Cardiac septum (tissue), 1 donor: ENCODE data around the gene NHERF1. TPM values are rescaled to one million over a fixed set of nuclear protein-coding genes. Genes with fewer than 3 reads are reported as not detected.

ENCODE experiments used
- DNase-seq: peaks from one replicate; pipeline ENCODE4 v3.0.0-alpha.2; 2020; ENCODE audit warnings: low spot score
- intact Hi-C: fragments of 100-400 bp; cut with DNase I; formaldehyde crosslinking; loops from one replicate; pipeline ENCODE4 v1.14.0; 2022
- total RNA-seq: library from RNA; stranded (reverse); fragmentation: NEBNext Ultra II Directional; extraction: Animal tissue kit (Norgen Biotek cat#: 25700); gene quantifications from one replicate; pipeline ENCODE4 v1.2.1, GENCODE V29; 2021
- donor health status: DM: no; HTN: no; CAD: no.

The NHERF1 gene
- total RNA-seq, 1 donor from 2014 or later, result 10.1 TPM

DNA sequence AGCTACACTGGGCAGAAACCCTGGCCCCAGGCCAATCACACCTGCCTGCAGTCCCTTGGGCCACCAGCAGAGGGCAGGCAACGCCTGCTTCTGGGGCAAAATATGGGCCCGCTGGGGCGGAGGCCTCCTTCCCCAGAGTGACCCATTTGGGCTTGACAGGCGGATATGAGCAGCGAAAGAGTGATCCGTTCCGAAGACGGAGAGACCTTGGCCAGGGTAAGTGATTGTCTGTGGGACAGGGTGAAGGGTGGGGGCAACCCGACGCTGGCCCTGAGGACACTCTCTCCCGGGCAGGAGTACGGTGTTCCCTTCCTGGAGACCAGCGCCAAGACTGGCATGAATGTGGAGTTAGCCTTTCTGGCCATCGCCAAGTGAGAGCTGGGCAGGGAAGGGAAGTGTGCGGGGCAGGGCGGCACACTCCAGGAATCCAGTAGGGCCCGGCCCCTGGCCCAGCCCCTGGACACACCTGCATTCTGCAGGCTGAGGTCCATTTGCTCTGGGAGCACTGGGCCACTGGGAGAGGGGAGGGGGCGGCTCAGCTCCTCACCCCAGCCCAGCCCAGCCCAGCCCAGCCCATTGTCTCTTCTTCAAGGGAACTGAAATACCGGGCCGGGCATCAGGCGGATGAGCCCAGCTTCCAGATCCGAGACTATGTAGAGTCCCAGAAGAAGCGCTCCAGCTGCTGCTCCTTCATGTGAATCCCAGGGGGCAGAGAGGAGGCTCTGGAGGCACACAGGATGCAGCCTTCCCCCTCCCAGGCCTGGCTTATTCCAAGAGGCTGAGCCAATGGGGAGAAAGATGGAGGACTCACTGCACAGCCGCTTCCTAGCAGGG is 3.5 kb upstream of the NHERF1 start:
- intact Hi-C loops, result loop anchor here (1.0 to 5.0 kb wide), 4 partner anchors 25 to 212 kb away; no protein-coding TSS in a partner anchor
- peak; percentile 96 for DNase-seq

DNA sequence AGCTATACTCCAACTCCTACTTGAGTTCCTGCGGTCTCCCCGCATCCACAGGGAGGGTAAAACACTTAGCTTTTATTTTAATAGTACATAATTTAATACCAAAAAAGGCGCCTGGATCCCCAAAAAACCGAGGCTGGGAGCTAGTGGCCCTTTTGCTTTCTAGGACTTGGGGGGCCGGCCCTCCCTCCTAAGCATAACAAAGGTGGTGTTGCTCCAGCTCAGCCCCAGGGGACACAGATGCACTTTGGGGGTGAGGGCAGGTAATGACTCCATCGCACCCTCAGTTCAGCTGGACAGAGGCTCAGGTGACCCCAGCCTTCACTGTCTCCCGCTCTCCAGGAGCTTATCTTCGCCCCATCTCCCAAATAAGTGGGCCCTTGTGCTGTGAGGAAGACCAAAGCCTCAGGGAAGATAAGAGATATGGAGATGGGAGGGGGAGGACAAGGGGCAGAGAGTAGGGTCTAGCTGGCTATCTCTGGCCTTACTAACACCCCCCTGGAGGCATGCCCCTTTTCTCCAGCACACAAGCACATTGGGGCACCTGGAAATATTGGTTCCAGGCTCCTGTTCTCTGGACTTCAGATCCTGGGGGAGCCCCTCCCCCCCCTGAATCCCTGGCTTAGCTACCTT is 2.8 kb upstream of the NHERF1 start:
- intact Hi-C loops, result loop anchor here (2.0 to 5.0 kb wide), 2 partner anchors 37 to 119 kb away; no protein-coding TSS in a partner anchor
- DNase-seq, result no peak

DNA sequence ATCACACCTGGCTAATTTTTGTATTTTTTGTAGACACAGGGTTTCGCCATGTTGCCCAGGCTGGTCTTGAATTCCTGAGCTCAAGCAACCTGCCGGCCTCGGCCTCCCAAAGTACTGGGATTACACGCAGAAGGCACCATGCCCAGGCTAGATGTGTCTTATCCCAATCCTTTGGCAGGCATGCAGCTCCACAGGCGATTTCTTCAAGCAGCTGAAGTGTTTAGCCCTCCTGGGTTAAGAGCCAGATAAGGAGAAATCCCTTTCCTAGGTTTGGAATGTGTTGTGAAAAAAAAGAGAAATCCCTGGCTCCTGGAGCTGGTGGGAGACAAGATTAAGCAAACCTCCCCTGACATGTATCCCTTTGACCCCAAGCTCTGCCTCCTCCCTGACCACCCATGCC is 2.1 kb upstream of the NHERF1 start:
- no peak for DNase-seq
- intact Hi-C loops, result loop anchor here (5.0 kb wide), 1 partner anchor 36 kb away; no protein-coding TSS in a partner anchor

DNA sequence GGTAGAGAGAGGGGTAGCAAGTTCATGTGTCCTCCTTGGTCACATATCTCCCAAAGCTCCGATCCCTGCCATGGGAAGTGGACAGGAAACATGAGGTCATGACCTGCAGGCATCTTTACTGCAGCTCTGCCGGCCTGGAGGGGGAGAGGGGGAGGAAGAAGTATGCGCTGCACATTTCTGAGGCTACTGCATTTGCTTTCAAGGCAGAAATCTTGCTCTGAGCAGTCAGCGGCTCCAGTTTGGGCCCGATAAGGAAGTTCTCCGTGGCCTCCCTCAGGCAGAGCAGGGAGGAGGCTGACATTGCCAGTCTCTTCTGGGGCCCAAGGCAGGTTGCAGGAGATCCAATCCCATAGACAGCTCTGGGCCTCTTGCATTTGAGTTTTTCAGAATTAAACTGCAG is 1.5 kb upstream of the NHERF1 start:
- intact Hi-C loops, result loop anchor here (5.0 kb wide), 1 partner anchor 35 kb away; no protein-coding TSS in a partner anchor

DNA sequence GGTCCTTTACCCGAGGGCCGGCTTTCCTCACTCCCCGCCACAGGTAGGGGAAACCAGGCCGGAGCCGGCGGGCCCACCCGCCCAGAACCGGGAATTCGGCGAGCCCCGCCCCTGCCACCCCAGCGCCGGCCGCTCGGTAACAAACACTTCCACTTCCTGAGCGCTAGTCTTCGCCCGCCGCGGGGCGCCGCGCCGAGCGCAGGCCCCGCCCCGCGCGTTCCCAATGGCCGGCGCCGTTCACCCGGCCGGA is 224 bp upstream of the NHERF1 start:
- intact Hi-C loops, result loop anchor here (5.0 kb wide), 1 partner anchor 34 kb away; no protein-coding TSS in a partner anchor
- DNase-seq, result no peak

More for the DNA sequence above, 1.5 kb upstream of the NHERF1 start:
- no peak for DNase-seq

DNA sequence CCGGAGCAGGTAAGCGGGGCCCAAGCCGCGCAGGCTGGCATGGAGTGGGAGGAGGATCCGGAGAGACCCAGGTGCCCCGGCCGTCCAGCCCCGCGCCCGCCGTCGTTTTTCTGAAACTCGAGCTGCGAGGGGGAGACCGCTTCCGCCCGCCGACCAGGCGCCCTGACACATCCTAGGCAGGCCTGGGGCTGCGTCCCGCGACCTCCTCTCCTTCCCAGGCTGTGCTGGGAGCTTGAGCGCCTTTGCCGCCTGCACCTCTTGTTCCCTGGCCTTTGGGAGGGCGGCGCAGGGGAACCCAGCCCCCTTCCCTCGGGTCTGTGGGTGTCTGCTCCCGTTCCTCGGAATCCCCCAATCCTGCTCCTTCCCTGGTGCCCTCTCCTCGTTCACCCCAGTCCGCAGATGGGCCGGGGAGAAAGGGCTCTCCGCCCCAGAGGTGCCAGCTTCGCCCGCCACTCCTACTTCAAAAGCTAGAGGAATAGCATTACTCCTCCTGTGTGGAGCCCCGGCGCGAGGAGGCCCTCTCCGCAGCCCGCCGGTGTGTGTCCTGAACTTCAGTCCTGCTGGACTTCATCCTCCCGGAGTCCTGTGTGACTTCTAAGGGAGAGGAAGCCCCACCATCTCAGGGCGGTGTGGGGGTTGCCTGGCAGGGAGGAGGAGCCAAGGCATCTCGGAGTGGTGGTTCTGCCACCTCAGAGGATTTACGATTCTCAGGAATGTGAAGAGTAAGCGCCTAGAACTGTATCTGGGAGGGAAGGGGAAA is 1.0 kb downstream of the NHERF1 start:
- intact Hi-C loops, result loop anchor here (5.0 kb wide), 1 partner anchor 33 kb away; no protein-coding TSS in a partner anchor
- no peak for DNase-seq

DNA sequence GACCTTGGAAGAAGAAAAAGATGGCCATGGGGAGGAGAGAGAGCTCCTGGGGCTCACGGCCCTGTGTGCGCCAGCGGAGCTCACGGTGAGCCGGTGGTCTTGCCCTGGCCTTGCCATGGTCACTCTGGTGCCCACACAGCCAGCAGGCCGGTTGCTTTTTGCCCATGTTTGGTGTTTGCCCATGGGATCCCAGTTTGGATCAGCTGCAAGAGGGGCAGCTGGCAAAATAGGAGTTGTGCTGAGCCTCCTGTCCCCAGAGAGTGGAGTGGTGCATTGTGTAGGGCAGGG is 1.6 kb downstream of the NHERF1 start:
- no peak for DNase-seq

DNA sequence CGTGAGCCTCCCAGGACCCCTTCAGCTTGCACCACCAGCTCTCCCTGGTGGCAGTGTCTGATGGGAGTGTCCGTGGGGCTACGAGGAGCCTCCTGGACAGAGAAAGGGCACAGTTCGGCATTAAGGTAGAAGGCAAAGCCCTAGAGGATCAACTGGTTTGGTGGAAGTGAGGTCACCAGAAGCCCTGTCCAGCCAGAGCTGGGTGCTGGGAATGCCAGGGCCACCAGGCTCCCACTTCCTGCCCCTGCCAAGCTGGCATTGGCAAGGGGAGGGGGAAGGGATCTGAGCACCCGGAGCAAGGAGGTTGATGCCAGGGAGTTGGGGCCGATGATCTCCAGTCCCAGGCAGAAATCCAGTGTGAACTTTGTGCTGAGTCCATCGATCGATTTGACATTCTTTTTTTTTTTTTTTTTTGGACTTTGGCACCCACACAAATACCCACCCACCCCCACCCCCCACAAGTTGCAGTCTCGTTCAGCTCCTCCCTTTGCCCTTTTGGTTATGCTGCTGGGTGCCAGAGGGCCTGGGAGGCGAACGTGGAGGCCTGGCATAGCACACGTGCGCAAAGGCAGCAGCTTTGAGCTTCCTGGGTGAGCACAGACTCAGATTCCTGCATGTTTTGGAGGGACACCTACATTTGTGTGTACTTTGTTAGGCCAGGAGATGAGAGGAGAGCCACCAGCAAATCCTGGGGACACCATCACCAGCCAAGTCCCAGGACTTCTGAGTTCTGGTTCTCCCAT is 2.1 kb downstream of the NHERF1 start:
- intact Hi-C loops, result no loop called here
- no peak for DNase-seq

More for the DNA sequence above, 1.6 kb downstream of the NHERF1 start:
- intact Hi-C loops, result no loop called here

DNA sequence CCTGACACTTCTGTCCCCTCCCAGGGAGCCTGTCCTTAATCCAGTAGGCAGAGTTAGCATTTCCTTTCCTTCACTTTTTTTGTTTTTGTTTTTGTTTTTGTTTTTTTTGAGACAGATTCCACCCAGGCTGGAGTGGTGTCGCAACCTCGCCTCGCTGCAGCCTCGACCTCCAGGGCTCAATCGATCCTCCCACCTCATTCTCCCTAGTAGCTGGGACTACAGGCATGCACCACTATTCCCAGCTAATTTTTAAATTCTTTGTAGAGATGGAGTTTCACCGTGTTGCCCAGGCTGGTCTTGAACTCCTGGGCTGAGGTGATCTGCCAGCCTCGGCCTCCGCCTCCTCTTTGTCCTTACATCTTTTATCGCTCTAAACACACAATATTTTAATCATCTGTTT is 4.0 kb downstream of the NHERF1 start:
- intact Hi-C loops, result no loop called here
- DNase-seq, result no peak

DNA sequence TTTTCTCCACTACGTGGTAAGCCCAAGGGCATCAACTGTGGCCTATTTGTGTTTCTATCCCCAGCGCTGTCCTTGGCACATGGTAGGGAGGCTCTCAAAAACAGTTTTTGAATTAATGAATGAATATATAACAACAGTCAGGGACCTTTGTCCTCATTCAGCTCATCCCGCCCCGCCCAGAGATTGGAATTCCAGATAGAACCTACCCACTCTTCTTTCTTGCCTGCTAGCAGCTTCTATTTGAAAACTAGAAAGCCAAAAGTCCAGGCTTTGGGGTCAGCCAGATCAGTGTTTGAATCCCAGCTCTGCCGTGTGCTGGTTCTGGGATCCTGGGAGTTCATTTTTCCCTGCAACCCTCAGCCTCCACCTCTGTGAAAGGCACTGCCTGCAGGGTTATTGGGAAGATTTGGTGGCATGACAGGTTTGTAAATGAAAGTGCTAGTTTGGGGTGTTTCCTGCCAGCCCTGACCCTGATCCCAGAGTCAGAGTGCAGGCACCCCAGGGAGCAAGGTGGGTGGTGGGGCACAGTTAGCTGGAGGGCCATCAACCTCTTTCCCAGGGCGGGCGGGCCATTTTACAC is 4.5 kb downstream of the NHERF1 start:
- intact Hi-C loops, result no loop called here

DNA sequence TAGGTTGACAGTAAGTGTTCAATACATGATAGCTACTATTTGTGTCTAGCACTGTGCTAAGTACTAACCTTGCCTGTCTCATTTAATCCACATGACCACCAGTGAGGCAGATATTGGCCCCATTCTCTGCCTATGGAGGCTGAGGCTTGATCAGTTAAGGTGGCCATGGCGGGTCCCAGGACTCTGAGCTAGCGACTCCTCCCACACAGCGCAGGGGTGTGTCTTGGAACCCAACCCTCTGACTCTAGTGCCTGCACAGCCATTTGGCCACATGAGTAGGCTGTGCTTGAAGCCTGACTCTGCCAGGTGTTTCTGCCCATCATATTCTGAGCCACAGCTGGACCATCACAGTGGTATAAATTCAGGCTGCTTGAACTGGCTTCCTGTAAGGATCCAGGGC is 6.4 kb downstream of the NHERF1 start:
- DNase-seq, result no peak
- intact Hi-C loops, result no loop called here

More for the DNA sequence above, 4.5 kb downstream of the NHERF1 start:
- no peak for DNase-seq

DNA sequence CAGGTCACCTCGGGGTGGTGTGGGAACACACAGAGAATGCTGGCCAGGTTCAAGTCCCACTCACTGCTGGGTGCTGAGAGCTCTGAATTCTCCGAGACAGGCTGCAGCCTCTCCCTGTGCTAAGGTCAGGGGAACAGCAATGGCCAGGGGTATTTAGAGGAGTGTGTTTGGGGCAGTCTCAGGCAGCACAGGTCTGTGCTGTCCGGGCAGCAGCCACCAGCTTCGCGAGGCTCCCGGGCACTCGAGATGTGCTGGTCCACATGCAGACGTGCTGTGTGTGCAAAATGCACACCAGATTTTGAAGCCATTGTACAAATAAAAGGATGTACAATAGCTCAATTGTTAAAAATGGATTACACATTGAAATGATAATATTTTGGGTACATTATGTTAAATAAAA is 7.1 kb downstream of the NHERF1 start:
- intact Hi-C loops, result no loop called here
- DNase-seq, result no peak

DNA sequence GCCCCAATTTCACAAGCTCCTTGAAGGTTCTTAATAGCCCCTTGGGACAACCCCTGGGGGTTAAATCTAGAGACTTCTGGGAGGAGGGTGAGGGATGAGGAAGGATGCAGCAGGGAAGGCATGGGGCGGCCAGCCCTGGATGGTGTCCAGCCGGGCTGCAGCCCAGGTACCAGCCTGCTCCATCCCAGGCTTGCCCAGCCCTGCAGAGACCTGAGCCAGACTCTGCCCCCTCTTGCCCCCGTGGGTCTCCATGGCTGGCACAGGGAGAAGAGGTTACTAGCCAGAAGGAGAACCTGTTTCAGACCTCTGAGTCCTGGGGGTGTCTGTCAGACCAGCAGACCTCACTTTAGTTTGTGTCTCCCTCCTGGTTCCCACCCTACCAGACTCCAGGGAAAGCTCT is 8.5 kb downstream of the NHERF1 start:
- no peak for DNase-seq
- intact Hi-C loops, result no loop called here

DNA sequence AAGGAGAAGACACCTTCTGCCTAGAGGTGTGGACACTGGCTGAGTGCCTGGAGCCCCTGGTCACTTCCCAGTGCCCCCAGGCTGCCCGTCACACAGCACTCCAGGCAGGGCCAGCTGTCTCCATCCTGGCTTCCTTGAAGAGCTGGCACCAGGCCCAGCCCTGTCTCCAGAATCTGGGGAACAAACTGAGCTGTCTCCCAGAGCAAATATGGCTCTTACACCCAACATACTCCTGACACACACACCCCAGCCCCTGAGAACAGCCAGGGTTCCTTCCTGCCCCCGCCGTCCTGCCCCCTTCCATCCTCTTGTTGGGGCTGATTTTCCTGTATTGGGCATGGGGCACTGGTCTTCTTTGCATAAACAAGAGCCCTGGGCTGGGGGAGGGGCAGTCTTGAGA is 9.1 kb downstream of the NHERF1 start:
- no peak for DNase-seq
- intact Hi-C loops, result no loop called here

DNA sequence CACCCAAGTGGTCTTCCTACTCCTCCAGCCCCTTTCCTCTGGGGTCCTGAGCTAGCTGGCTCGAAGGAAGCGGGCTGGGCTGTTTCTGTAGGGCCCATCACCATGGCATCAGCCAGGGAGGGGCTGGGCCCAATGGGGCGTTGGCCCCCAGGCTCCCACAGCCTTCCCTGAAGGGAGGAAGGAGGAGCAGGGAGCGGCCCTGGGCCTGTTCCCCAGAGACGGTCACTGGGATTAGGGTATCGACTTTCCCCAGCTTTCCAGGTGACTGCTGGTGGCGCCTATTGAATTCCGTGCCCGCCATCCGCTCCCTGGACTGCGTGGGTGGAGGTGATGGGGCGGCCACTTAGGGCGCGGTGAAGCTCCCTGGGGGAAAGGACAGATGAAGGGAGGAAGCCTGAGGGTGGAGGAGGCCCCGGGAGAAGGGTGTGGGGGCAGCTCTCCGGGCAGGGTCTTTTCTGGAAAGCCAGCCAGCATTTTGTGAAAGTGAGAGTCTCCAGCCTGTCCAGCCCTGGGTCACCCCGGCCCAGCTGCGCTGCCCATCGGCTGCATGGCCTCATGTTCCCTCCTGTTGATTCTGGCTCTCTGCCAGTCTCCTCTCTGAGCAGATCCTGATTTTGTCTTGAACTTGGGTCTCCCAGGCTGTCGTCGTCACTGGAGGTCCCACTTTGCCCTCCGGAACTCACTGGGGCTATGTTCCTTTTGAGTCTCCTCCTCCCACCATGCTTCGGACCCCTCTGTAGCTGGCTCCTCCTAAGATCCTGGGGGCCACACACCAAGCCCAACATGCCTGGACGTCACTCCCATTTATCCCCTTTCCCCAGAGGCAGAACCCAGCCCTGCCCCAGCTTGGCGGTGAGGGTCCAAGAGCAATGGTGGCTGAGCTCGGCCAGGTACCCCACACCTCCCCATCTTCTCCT is 9.8 kb downstream of the NHERF1 start:
- DNase-seq, result peak; percentile 73
- intact Hi-C loops, result no loop called here

DNA sequence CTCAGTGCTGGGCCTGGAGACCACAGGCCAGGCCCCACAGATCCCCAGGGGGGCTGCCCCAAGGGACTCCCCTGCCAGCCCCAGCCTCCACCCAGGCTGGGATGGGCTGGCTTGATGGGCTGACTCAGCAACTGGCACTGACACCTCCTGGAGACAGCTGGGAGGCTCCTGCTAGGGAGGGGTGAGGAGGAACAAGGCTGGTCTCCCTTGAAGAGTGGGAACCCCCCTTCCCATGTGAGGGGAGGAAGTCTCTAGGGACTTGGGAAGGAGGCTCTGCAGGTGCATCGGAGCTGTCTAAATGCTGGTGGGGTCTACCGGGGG is 10.4 kb downstream of the NHERF1 start:
- no peak for DNase-seq

DNA sequence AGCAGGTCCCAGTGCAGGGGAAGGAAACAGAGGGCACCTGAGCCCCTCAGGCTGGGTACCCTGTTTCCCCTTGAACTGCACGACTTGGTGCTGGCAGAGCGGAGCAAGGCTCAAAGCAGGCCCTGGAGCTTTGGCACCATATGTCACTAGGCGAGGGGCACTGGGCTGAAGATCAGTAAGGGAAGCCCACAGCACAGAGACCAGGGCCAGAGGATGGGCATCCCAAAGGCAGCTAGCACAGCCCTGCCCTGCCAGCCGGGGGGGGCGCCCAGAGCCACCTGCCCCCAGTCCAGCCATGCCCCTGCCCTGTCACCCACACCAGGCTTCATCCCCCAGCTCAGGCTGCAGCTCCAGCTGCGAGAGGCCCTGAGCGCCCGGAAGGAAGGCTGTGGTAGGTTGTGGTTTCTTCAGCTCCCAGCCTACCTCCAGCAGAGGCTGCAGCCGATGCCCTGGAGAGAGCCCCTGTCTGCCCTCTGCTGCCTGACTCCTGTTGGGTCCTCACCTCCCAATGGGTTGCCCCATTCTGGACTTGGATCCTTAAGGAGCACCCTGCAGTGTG is 10.9 kb downstream of the NHERF1 start:
- intact Hi-C loops, result no loop called here
- DNase-seq, result no peak

More for the DNA sequence above, 10.4 kb downstream of the NHERF1 start:
- intact Hi-C loops, result no loop called here

DNA sequence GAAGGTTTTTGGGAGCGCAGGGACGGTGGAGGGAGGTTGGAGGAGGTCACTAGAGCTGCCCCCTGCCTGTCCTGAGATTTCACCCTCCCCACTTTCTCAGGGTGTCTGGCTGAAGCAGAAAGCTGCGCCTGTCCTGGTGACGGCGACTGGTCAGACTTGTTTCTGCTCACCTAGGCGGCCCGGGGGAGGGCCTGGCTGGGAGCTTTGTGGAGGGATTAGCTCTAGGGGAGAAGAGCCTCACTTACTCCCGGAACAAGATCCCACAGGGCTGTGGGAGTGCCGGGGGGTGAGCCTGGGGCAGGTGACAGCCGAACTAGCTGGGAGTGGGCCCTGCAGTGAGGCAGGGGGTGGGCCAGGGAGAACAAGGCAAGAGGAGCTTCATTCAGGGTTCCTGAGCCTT is 11.5 kb downstream of the NHERF1 start:
- intact Hi-C loops, result no loop called here
- DNase-seq, result no peak
